Muscle of leg (tissue), 11 donors: Measurements from ENCODE around the gene HIPK2. TPM values are rescaled to one million over a fixed set of nuclear protein-coding genes. Genes with fewer than 3 reads are reported as not detected.

Experiments
- DNase-seq: peaks from one replicate; pipeline ENCODE4 v3.0.0; 2013
- H3K27ac ChIP-seq: one replicate; pipeline ENCODE4 v1.5.1; 2013; ENCODE audit warnings: mild to moderate bottlenecking, low read length, control low read depth
- H3K27me3 ChIP-seq: one replicate; pipeline ENCODE4 v1.6.1; 2013; ENCODE audit warnings: low read length; ENCODE audit not compliant: control insufficient read depth, insufficient read depth
- H3K36me3 ChIP-seq: one replicate; pipeline ENCODE4 v1.6.1; 2013; ENCODE audit warnings: low read length; ENCODE audit not compliant: control insufficient read depth, insufficient read depth
- H3K4me1 ChIP-seq: one replicate; pipeline ENCODE4 v1.6.1; 2013; ENCODE audit warnings: low read length; ENCODE audit not compliant: control insufficient read depth, insufficient read depth
- H3K4me3 ChIP-seq: one replicate; pipeline ENCODE4 v1.5.1; 2013; ENCODE audit warnings: low read length, control low read depth
- H3K9me3 ChIP-seq: replicated peaks from 2 replicates; pipeline ENCODE4 v1.6.1; 2013; ENCODE audit warnings: low read depth, low read length; ENCODE audit not compliant: control insufficient read depth
- WGBS: methylation state at CpG from one replicate; pipeline ENCODE4 v1.1.5; 2013; ENCODE audit warnings: missing lambda C conversion rate; ENCODE audit not compliant: insufficient coverage; 5-methylcytosine and 5-hydroxymethylcytosine counted together
- polyA plus RNA-seq, 8 donors: library from polyadenylated mRNA; unstranded; fragments of 120-200 nt; gene quantifications; one replicate each; pipeline versions ENCODE4 v1.2.1 to v1.2.3, GENCODE V29; 2013; ENCODE audit warnings: inconsistent platforms in 1 of 8, low replicate concordance in 1 of 8; ENCODE audit not compliant: insufficient read length in 8 of 8, insufficient read depth in 1 of 8
- total RNA-seq: library from RNA; stranded (reverse); fragments of 120-200 nt; gene quantifications from one replicate; pipeline ENCODE4 v1.2.4, GENCODE V29; 2013

Gene HIPK2
- total and polyA plus RNA-seq, 9 donors, result 6.6 to 14.2 (median 10.3) TPM

GRCh38 chr7:139566736-139567646, 210.8 kb downstream of the HIPK2 start:
- Histone ChIP-seq H3K4me1 (peaks cover 3% of the 10 kb centered on the region), H3K36me3 (peaks cover 13% of the 10 kb centered on the region), H3K27ac (no peak overlapping the region), H3K9me3 (no peaks in the 10 kb centered on the region), H3K4me3 (no peak overlapping the region), H3K27me3 (no peaks in the 10 kb centered on the region)
- 85% methylated on average over 11 of the region's 15 CpGs for WGBS
- DNase-seq, result no peak

GRCh38 chr7:139566075-139566474, 211.7 kb downstream of the HIPK2 start:
- DNase-seq, result no peak
- Histone ChIP-seq H3K27ac (no peak overlapping the region), H3K9me3 (no peaks in the 10 kb centered on the region), H3K4me1 (peaks cover 3% of the 10 kb centered on the region), H3K27me3 (no peaks in the 10 kb centered on the region), H3K4me3 (no peak overlapping the region), H3K36me3 (peaks cover 8% of the 10 kb centered on the region)
- WGBS, result 89% methylated on average over 3 of the region's 6 CpGs

GRCh38 chr7:139563856-139564255, 213.9 kb downstream of the HIPK2 start:
- Histone ChIP-seq H3K27me3 (no peaks in the 10 kb centered on the region), H3K36me3 (peaks cover 3% of the 10 kb centered on the region), H3K9me3 (no peaks in the 10 kb centered on the region), H3K27ac (no peak overlapping the region), H3K4me1 (no peaks in the 10 kb centered on the region), H3K4me3 (no peak overlapping the region)
- no peak for DNase-seq
- WGBS, result 80% methylated on average over 1 of the region's 5 CpGs

GRCh38 chr7:139562961-139563565, 214.7 kb downstream of the HIPK2 start:
- no peaks in the 10 kb centered on the region for H3K36me3 ChIP-seq
- no peak for DNase-seq
- 78% methylated on average over 10 of the region's 13 CpGs for WGBS
- no peak overlapping the region for H3K27ac ChIP-seq
- no peaks in the 10 kb centered on the region for H3K4me1 ChIP-seq
- H3K4me3 ChIP-seq, result no peak overlapping the region
- no peaks in the 10 kb centered on the region for H3K9me3 ChIP-seq
- no peaks in the 10 kb centered on the region for H3K27me3 ChIP-seq

GRCh38 chr7:139562491-139562890, 215.3 kb downstream of the HIPK2 start:
- WGBS, result 84% methylated on average over 9 of the region's 12 CpGs
- H3K27ac ChIP-seq, result no peak overlapping the region
- no peaks in the 10 kb centered on the region for H3K9me3 ChIP-seq
- H3K36me3 ChIP-seq, result no peaks in the 10 kb centered on the region
- H3K4me1 ChIP-seq, result no peaks in the 10 kb centered on the region
- no peak for DNase-seq
- no peak overlapping the region for H3K4me3 ChIP-seq
- H3K27me3 ChIP-seq, result no peaks in the 10 kb centered on the region

- WGBS, result 83% methylated on average over 11 of the region's 11 CpGs
- Histone ChIP-seq H3K4me1 (no peaks in the 10 kb centered on the region), H3K27me3 (no peaks in the 10 kb centered on the region), H3K4me3 (no peak overlapping the region), H3K27ac (no peak overlapping the region), H3K9me3 (no peaks in the 10 kb centered on the region), H3K36me3 (no peaks in the 10 kb centered on the region)
- DNase-seq, result no peak
Observed at GRCh38 chr7:139560678-139561077, 217.1 kb downstream of the HIPK2 start.

GRCh38 chr7:139560199-139560598, 217.6 kb downstream of the HIPK2 start:
- no peaks in the 10 kb centered on the region for H3K36me3 ChIP-seq
- H3K27ac ChIP-seq, result no peak overlapping the region
- no peak overlapping the region for H3K4me3 ChIP-seq
- H3K27me3 ChIP-seq, result no peaks in the 10 kb centered on the region
- no peaks in the 10 kb centered on the region for H3K4me1 ChIP-seq
- no peaks in the 10 kb centered on the region for H3K9me3 ChIP-seq
- no peak for DNase-seq
- WGBS, result 64% methylated on average over 2 of the region's 2 CpGs

- 76% methylated on average over 12 of the region's 18 CpGs for WGBS
Observed at GRCh38 chr7:139559364-139560105, 218.3 kb downstream of the HIPK2 start.

GRCh38 chr7:139557857-139558581, 219.8 kb downstream of the HIPK2 start:
- no peak overlapping the region for H3K4me3 ChIP-seq
- no peak overlapping the region for H3K27ac ChIP-seq
- no peaks in the 10 kb centered on the region for H3K4me1 ChIP-seq
- H3K9me3 ChIP-seq, result no peaks in the 10 kb centered on the region
- WGBS, result 51% methylated on average over 4 of the region's 8 CpGs
- H3K27me3 ChIP-seq, result no peaks in the 10 kb centered on the region
- H3K36me3 ChIP-seq, result no peaks in the 10 kb centered on the region
- no peak for DNase-seq

More at GRCh38 chr7:139559364-139560105, 218.3 kb downstream of the HIPK2 start:
- no peaks in the 10 kb centered on the region for H3K27me3 ChIP-seq
- H3K4me3 ChIP-seq, result no peak overlapping the region
- H3K36me3 ChIP-seq, result no peaks in the 10 kb centered on the region
- H3K4me1 ChIP-seq, result no peaks in the 10 kb centered on the region
- DNase-seq, result no peak
- H3K9me3 ChIP-seq, result no peaks in the 10 kb centered on the region
- no peak overlapping the region for H3K27ac ChIP-seq
